Testis (tissue), 3 donors: ENCODE measurements around the gene WRAP73. TPM values are rescaled to one million over a fixed set of nuclear protein-coding genes. Genes with fewer than 3 reads are reported as not detected.

Experiments
- DNase-seq: peaks from one replicate; pipeline ENCODE4 v3.0.0-alpha.2; 2019
- H3K27ac ChIP-seq, 2 donors: fragments of 200-600 bp; sonication (generic); one replicate each; pipeline ENCODE4 v1.5.1; 2019
- H3K27me3 ChIP-seq: fragments of 200-600 bp; sonication (generic); one replicate; pipeline ENCODE4 v1.5.1; 2019
- H3K36me3 ChIP-seq: fragments of 200-600 bp; sonication (generic); one replicate; pipeline ENCODE4 v1.5.1; 2017; ENCODE audit warnings: low read depth; ENCODE audit errors: missing control alignments
- H3K4me1 ChIP-seq: fragments of 200-600 bp; sonication (generic); one replicate; pipeline ENCODE4 v1.5.1; 2019
- H3K4me3 ChIP-seq, 2 donors: fragments of 200-600 bp; sonication (generic); one replicate each; pipeline ENCODE4 v1.5.1; 2017 to 2019
- H3K9me3 ChIP-seq: fragments of 200-600 bp; sonication (generic); one replicate; pipeline ENCODE4 v1.5.1; 2017
- POLR2A ChIP-seq: fragments of 450-650 bp; IDR thresholded peaks from one replicate; pipeline ENCODE4 v1.6.1; 2017; ENCODE audit warnings: antibody characterized with exemption, mild to moderate bottlenecking, moderate library complexity
- WGBS, 2 donors: methylation state at CpG; one replicate each; pipeline ENCODE4 v1.1.5; 2018; 5-methylcytosine and 5-hydroxymethylcytosine counted together
- intact Hi-C: fragments of 100-400 bp; cut with DNase I; formaldehyde crosslinking; loops from one replicate; pipeline ENCODE4 v1.15.1; 2023; ENCODE audit warnings: low total_unique reads
- polyA plus RNA-seq: library from polyadenylated mRNA; stranded (reverse); fragments of 350-450 nt; fragmentation: Illumina TruSeq; extraction: RNeasy Lipid Tissue Mini Kit (QIAGEN cat#74804); gene quantifications from one replicate; pipeline ENCODE4 v1.2.3, GENCODE V29; 2014; ENCODE audit warnings: low read depth, low replicate concordance; ENCODE audit not compliant: insufficient read depth
- total RNA-seq, 2 donors: library from RNA; depleted of rRNA; stranded (reverse); fragments of >200 nt; gene quantifications; one replicate each; pipeline ENCODE4 v1.2.3, GENCODE V29; 2016
- TF ChIP-seq, protein P1 (sequence below), 3 experiments: fragments of 450-650 bp in 2 of 3; fragments of 200-600 bp in 1 of 3; sonication (generic) in 1 of 3; IDR thresholded peaks; one replicate each; pipeline ENCODE4 v1.5.1; 2016 to 2019; ENCODE audit warnings: antibody characterized with exemption in 3 of 3, mild to moderate bottlenecking in 2 of 3, moderate library complexity in 1 of 3

The WRAP73 gene
- total and polyA plus RNA-seq, 3 donors from 2014 or later: 26.1 to 34.2 (median 32.5) TPM

- no peak for DNase-seq
- no peaks in the 10 kb centered on the region for H3K9me3 ChIP-seq
- TF ChIP-seq, protein P1, sequence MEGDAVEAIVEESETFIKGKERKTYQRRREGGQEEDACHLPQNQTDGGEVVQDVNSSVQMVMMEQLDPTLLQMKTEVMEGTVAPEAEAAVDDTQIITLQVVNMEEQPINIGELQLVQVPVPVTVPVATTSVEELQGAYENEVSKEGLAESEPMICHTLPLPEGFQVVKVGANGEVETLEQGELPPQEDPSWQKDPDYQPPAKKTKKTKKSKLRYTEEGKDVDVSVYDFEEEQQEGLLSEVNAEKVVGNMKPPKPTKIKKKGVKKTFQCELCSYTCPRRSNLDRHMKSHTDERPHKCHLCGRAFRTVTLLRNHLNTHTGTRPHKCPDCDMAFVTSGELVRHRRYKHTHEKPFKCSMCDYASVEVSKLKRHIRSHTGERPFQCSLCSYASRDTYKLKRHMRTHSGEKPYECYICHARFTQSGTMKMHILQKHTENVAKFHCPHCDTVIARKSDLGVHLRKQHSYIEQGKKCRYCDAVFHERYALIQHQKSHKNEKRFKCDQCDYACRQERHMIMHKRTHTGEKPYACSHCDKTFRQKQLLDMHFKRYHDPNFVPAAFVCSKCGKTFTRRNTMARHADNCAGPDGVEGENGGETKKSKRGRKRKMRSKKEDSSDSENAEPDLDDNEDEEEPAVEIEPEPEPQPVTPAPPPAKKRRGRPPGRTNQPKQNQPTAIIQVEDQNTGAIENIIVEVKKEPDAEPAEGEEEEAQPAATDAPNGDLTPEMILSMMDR (IDR thresholded peaks at IDR 0.05): no peak
- TF ChIP-seq POLR2A: no peak
- no peaks in the 10 kb centered on the region for H3K36me3 ChIP-seq
- no peak overlapping the region for H3K4me3 ChIP-seq
- no peak overlapping the region for H3K27ac ChIP-seq
- intact Hi-C loops: no loop called here
- no peaks in the 10 kb centered on the region for H3K4me1 ChIP-seq
- H3K27me3 ChIP-seq: no peaks in the 10 kb centered on the region
- 83 to 93% methylated on average over 13 of the region's 13 CpGs for WGBS, 2 donors
Measured at GRCh38 chr1:3692598-3692997, 42.7 kb upstream of the WRAP73 start.

GRCh38 chr1:3691421-3692204, 41.7 kb upstream of the WRAP73 start:
- WGBS, 2 donors: 88 to 93% methylated on average over 12 to 24 of the region's 24 CpGs
- DNase-seq: no peak
- Histone ChIP-seq H3K4me1 (no peaks in the 10 kb centered on the region), H3K4me3 (no peak overlapping the region), H3K36me3 (no peaks in the 10 kb centered on the region), H3K27ac (no peak overlapping the region), H3K27me3 (no peaks in the 10 kb centered on the region), H3K9me3 (no peaks in the 10 kb centered on the region)
- TF ChIP-seq, protein P1 (IDR thresholded peaks at IDR 0.05): no peak
- TF ChIP-seq POLR2A: no peak
- intact Hi-C loops: no loop called here

DNA sequence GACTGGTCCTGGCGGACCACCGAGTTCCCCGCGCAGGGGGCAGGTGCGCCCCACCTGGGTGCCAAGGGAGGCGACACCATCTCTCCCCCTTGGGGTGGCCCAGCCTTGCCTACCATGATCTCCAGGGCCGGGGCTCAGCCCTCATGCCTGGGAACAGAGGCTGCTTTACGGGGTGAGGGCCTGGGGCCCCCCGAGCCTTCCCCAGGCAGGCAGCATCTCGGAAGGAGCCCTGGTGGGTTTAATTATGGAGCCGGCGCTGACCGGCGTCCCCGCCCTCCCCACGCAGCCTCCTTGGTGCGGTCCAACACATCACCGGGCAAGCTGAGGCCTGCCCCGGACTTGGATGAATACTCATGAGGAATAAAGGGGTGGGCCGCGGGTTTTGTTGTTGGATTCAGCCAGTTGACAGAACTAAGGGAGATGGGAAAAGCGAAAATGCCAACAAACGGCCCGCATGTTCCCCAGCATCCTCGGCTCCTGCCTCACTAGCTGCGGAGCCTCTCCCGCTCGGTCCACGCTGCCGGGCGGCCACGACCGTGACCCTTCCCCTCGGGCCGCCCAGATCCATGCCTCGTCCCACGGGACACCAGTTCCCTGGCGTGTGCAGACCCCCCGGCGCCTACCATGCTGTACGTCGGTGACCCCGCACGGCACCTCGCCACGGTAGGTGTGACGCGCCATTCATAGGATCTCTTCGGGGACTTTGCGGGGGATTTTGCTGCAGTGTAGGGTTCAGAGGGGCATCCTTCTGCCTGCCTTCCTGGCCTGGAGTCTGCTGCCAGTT, 40.6 kb upstream of the WRAP73 start:
- H3K9me3 ChIP-seq: no peaks in the 10 kb centered on the region
- DNase-seq: no peak
- TF ChIP-seq, protein P1 (IDR thresholded peaks at IDR 0.05): no peak
- TF ChIP-seq POLR2A: no peak
- intact Hi-C loops: no loop called here
- H3K4me1 ChIP-seq: no peaks in the 10 kb centered on the region
- 90 to 95% methylated on average over 32 to 50 of the region's 50 CpGs for WGBS, 2 donors
- no peak overlapping the region for H3K4me3 ChIP-seq
- H3K27me3 ChIP-seq: no peaks in the 10 kb centered on the region
- no peak overlapping the region for H3K27ac ChIP-seq
- no peaks in the 10 kb centered on the region for H3K36me3 ChIP-seq

- no peak overlapping the region for H3K4me3 ChIP-seq
- no peaks in the 10 kb centered on the region for H3K27me3 ChIP-seq
- H3K9me3 ChIP-seq: no peaks in the 10 kb centered on the region
- intact Hi-C loops: no loop called here
- no peak for DNase-seq
- no peak overlapping the region for H3K27ac ChIP-seq
- H3K4me1 ChIP-seq: no peaks in the 10 kb centered on the region
- 79 to 88% methylated on average over 16 to 19 of the region's 19 CpGs for WGBS, 2 donors
- TF ChIP-seq POLR2A: no peak
- TF ChIP-seq, protein P1 (IDR thresholded peaks at IDR 0.05): no peak
- H3K36me3 ChIP-seq: no peaks in the 10 kb centered on the region
Measured at GRCh38 chr1:3689138-3689750, 39.3 kb upstream of the WRAP73 start.
